Measurements from ENCODE around the gene PTPRN2.

Gene PTPRN2

DNA sequence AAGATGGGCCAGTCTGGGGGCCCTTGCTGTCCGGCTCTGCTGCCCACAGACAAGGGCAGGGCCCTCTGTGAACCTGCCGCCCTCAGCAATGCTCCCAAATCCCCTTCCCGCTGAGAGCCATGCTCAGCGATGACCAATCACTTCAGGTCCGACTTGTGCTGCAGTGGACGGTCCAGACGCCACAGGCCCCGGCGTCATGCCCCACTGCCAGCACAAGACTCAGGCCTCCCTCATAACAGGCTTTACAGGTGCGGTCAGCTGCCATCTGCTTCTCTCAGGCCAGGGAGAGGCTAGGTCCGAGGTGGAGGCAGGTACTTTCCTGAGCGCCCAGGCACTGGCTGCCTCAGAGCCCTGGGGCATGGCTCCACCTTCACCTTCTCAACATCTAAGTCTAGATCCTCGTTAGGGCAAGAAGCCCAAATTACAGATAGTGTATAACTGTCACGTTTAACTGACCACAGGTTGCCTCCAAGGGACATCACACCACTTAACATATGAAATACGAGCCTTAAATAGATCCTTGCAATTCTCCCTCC is 393.2 kb downstream of the PTPRN2 start:
- TF ChIP-seq GATA3 (IDR thresholded peaks at IDR 0.05; ENCODE audit: low read depth, low read length) (no peak), GATA2 (IDR thresholded peaks at IDR 0.05; ENCODE audit: low read depth, low read length) (no peak)

DNA sequence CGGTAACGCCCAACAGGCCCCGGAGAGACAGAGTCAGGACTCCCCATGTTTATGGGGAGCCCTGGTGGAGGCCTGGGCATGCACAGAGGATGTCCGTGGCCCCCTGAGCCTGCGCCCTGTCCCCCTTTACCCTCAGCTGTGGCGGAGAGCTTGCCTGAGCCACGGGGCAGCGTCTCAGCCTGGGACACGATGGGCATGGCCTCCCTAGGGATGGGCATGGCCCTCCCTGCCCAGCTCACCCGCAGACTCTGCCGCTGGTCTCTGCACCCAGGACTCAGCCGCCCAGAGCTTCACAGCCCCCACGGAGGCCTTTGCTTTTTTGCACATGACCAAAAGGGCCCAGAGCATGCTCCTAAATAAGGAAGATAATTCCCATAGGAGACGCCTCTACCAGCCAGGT is 394.2 kb downstream of the PTPRN2 start:
- no peak for TF ChIP-seq GATA3 (IDR thresholded peaks at IDR 0.05; ENCODE audit: low read depth, low read length)
- TF ChIP-seq GATA2 (IDR thresholded peaks at IDR 0.05; ENCODE audit: low read depth, low read length) = no peak

DNA sequence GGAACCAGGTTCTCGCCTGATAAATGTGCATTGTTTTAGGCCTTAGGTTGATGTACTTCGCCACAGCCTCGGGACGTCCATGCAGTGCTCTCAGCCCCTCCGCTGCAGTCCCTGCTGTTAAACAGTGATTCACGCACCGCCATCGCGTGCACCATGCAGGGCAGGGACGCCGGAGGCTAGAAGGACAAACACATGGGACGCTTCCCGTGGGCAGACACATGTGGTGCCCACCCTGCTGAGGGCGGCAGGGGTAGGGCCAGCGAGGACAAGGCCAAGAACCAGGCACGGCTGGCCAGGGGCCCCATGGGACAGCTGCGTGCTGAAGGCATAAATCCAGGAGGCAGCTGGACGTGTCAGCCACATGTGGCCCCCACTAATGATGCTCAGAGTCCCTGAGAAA is 394.7 kb downstream of the PTPRN2 start:
- TF ChIP-seq GATA3 (IDR thresholded peaks at IDR 0.05; ENCODE audit: low read depth, low read length) (no peak), GATA2 (IDR thresholded peaks at IDR 0.05; ENCODE audit: low read depth, low read length) (no peak)

DNA sequence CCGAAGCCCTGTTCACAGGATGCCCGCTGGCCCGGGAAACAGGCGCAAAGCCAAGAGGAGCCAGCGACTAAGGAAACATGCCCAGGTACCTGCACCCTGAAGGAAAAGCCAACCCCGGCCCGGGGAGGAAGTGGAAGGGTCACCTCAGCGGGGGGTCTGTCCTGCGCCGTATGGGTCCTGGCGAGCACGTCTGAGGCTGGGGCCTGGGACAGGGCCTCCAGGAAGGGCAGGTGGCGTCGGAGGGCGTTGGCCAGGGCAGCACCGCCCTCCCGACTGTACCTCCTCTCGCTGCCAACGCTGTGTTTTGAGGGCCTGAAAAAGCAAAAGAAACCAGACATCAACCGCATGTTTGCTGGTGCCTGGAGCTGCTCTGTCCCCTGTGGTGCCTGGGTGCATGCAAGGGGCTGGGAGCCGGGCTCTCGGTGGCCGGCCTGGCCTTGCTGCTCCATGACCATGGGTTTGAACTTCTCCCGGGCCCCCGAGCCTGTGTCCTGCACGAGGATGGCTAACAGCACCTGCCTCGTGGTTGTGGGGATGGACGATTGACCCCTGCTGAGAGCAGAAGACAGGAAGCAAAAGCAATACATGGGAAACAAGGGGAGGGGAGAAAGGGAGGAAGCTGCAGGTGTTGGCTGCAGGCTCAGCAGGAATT is 395.3 kb downstream of the PTPRN2 start:
- no peak for TF ChIP-seq GATA2 (IDR thresholded peaks at IDR 0.05; ENCODE audit: low read depth, low read length)
- no peak for TF ChIP-seq GATA3 (IDR thresholded peaks at IDR 0.05; ENCODE audit: low read depth, low read length)

DNA sequence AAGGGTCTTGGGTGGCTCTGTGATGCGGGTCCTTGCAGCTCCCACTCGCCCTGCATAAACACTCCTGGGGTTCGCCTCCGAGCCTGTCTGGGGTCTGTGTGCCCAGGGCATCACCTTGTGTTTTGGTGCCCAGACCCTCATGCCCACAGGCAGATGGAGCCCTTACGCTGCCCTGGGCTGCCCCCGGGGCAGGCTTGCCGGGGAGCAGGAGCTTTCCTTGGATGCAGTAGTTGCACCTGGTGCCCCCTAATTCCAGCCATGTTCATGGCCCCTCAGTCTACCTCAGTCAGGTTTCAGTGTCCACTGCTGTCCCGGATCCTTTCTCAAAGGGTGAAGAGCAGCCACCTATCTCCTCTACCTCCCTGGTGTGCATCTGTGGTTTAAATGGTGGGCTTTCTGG is 396.0 kb downstream of the PTPRN2 start:
- TF ChIP-seq GATA3 (IDR thresholded peaks at IDR 0.05; ENCODE audit: low read depth, low read length) (no peak), GATA2 (IDR thresholded peaks at IDR 0.05; ENCODE audit: low read depth, low read length) (no peak)

DNA sequence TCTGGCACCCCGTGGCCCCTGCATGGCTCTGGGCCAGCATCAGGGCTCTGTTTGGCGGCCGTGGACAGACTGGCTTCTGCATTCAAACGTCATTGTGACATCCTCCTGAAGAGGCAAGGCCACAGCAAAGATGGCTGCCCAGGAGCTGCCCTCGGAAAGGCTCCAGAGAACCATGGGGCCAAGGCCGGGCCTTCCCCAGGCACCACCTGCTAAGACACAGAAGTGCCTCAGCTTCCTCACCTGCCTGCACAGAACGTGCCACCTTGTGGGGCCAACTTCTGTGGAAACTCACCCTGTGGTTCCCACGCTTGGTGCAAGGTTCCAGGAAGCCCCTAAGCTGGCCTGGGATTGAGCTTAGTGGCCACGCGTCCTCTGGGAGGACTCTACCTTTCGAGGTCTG is 396.9 kb downstream of the PTPRN2 start:
- TF ChIP-seq GATA3 (IDR thresholded peaks at IDR 0.05; ENCODE audit: low read depth, low read length) = no peak
- no peak for TF ChIP-seq GATA2 (IDR thresholded peaks at IDR 0.05; ENCODE audit: low read depth, low read length)

DNA sequence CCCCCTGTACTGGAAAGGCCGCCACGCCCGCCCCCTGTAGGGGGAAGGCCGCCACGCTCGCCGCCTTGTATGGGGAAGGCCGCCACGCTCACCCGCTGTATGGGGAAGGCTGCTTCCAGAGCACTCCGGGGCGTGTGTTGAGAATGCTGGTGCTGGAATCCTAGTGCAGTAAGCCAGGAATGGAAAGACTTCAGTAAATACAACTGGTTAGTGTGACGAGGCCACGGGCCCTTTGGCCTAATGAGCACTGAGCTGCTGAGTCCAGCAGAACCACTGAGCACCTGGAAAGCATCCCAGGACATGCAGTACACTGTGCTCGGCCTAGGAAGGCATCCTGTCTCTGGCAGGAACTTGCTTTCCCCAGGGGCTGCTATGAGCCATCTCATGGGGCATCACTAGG is 398.9 kb downstream of the PTPRN2 start:
- no peak for TF ChIP-seq GATA3 (IDR thresholded peaks at IDR 0.05; ENCODE audit: low read depth, low read length)
- no peak for TF ChIP-seq GATA2 (IDR thresholded peaks at IDR 0.05; ENCODE audit: low read depth, low read length)

DNA sequence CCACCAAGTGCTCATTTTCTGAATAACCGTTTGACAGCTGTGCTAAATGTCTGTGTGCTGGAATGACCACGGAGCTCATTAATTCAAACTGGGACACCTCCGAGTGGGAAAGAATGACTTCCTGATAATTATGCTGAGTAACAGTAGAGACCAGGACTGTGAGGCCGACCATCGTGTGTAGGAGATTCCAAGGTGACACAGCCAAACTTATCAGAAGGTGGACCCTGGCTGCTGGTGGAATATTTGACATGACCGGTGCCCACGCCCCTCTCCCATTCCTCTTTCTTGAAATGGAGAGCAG is 400.0 kb downstream of the PTPRN2 start:
- no peak for TF ChIP-seq GATA2 (IDR thresholded peaks at IDR 0.05; ENCODE audit: low read depth, low read length)
- TF ChIP-seq GATA3 (IDR thresholded peaks at IDR 0.05; ENCODE audit: low read depth, low read length) = no peak

DNA sequence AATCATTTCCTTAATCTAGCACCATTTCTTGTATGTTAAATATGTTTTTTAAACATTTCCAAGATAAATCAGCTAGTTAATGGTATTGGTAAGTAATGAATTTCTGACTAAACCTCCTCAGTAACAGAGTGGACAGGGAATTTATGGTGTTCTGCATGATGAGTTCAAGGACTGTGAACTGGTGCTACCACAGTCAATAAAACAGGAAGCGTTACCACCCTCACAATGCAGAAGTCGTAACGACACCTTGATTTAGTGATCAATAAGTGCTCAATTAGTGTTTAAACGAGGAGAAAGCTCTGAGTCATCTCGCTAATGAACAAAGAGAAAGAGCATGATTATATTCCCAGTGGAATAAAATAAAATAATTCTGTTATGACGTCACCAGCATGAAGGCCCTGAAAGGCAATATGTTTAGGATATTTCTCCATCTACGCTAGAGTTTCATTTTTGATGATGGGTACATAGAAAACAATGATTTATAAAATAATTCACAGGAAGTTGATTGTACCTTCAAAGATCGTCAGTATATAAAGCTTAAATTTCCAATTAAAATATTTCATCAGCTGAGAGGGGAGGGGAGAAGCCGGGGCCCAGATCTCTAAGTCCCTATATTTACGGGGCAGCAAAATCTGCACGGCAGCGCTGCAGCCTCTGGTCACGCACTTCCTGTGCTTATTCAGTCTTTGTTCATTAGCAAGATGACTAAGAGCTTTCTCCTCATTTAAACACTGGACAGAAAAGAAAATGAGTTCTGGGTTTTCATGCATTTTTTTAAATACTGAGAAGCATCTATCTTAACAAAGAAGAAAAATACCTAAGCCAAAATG is 400.5 kb downstream of the PTPRN2 start:
- TF ChIP-seq GATA3 (IDR thresholded peaks at IDR 0.05; ENCODE audit: low read depth, low read length) (no peak), GATA2 (IDR thresholded peaks at IDR 0.05; ENCODE audit: low read depth, low read length) (no peak)

DNA sequence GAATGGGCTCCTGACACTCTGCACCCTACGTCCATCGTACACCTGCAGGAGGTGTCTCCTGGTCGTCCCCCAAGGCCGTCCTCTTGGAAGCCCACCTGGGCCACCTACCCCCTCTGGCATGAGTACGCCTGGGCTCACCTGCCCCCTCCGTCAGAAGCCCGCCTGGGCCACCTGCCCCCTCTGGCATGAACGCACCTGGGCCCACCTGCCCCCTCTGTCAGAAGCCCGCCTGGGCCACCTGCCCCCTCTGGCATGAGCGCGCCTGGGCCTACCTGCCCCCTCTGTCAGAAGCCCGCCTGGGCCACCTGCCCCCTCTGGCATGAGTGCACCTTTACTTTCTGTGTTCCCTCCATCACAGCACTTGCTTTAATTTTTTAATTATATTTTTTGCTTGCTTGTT is 401.2 kb downstream of the PTPRN2 start:
- TF ChIP-seq GATA2 (IDR thresholded peaks at IDR 0.05; ENCODE audit: low read depth, low read length) (no peak), GATA3 (IDR thresholded peaks at IDR 0.05; ENCODE audit: low read depth, low read length) (no peak)

DNA sequence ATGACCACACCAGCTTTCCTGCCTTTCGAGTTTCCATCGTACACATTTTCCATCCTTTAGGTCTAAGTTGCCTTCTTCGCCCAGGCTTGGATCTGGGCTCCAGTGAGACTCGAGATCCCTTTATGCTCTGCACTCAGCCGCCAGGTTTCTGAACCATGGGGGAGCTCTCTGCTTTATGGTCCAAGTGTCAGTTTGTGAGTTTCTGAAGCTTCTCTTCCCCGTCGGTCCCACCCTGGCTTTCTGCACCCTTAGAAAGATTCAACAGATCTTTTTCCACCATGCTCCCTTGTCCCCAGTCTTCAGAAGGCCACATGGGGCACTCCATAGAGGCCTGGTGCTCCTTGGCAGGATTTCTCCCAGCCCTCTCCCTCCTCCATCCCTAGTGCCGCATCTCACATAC is 402.0 kb downstream of the PTPRN2 start:
- TF ChIP-seq GATA3 (IDR thresholded peaks at IDR 0.05; ENCODE audit: low read depth, low read length) = no peak
- TF ChIP-seq GATA2 (IDR thresholded peaks at IDR 0.05; ENCODE audit: low read depth, low read length) = no peak

DNA sequence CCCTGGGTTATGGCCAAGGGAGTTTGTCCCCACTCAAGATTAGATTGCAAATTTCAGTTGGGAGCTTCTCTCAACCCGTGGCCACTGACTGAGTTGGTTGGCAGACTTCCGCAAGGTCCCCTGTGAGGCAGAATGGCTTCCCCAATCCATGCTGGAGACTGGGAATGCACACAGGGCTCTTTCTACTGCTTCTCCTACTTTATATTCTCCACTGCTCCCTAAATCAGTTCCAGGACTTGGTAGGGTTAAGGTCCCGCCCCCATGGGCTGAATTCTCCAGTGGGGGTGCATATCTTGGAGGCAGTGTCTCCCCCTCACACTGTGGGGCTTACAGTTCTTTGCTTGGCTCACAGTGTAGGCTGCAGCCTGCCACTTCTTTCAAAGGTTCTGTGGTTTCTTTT is 404.2 kb downstream of the PTPRN2 start:
- no peak for TF ChIP-seq GATA2 (IDR thresholded peaks at IDR 0.05; ENCODE audit: low read depth, low read length)
- no peak for TF ChIP-seq GATA3 (IDR thresholded peaks at IDR 0.05; ENCODE audit: low read depth, low read length)

DNA sequence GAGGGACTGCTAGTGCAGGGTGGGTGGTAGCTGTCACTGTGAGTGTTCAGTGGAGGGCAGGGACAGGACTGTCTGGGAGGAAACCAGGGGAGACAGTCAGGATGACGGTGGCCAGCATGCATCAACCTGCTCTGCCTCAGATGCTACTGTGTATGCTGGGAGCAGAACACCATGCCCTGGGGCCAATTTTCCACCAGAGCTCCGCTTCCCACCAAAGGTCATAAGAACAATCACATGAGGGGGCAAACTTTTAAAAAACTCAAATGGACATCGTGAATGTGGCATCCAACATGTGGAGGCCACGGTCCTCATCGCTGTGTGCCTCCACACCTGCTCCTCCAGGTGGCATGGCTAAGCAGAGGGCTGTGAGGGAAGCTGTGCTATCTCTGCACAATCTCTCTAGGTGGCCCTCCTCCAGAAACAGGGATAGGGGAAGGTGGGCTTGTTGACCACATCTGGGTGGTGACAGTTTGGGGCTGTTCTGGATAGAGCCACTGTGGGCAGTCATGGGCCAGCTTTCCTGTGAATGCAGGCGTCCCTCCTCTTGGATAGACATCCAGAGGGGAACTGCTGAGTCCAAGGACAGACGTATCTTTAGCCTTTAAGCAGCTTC is 411.0 kb downstream of the PTPRN2 start:
- TF ChIP-seq GATA3 (IDR thresholded peaks at IDR 0.05; ENCODE audit: low read depth, low read length) (no peak), GATA2 (IDR thresholded peaks at IDR 0.05; ENCODE audit: low read depth, low read length) (no peak; the same call in 1 of the 2 replicates)

DNA sequence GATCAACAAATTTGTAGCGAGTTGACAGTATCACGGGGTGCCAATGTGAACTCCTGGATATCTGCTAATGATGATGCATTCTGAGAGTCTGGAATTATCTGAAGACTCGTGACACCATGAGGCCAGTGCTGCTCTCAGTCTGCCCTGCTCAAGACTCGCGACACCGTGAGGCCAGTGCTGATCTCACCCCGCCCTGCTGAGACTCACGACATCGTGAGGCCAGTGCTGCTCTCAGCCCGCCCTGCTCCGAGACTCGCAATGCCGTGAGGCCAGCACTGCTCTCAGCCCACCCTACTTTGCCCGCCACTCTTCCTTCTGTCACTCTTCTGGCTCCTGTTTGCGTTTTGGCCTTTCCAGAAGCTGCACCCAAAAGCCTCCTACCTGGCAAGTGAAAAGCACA is 411.8 kb downstream of the PTPRN2 start:
- TF ChIP-seq GATA2 (IDR thresholded peaks at IDR 0.05; ENCODE audit: low read depth, low read length) = no peak
- no peak for TF ChIP-seq GATA3 (IDR thresholded peaks at IDR 0.05; ENCODE audit: low read depth, low read length)

DNA sequence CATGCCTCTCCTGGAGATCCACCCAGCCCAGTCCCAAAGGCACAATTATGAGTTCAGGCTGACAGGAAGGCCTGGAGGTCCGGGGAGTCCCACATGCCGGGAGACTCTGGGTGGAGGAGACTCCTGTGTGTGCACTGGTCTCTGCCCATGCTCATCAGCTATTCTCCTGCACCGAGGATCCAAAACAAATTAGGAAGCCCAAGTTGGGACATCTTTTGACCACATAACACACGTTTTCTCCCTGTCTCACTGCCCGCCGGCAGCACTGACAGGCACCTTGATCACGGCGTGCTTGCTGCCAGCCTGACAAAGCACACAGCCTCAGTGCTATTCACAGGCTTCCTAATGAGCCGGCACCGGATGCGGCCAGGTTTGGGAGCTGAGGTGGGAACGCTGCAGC is 412.7 kb downstream of the PTPRN2 start:
- TF ChIP-seq GATA3 (IDR thresholded peaks at IDR 0.05; ENCODE audit: low read depth, low read length) (no peak), GATA2 (IDR thresholded peaks at IDR 0.05; ENCODE audit: low read depth, low read length) (no peak)

Measured in SH-SY5Y (cell line).